ENCODE data around the gene TENT4A.

- TF ChIP-seq POLR2AphosphoS5 (IDR thresholded peaks at IDR 0.05): no peak
- no peak for TF ChIP-seq POLR2A (IDR thresholded peaks at IDR 0.05)
Observed at GRCh38 chr5:6692906-6693305, 20.3 kb upstream of the TENT4A start.
